ENCODE results near the gene CTNNA2. TPM values are rescaled to one million over a fixed set of nuclear protein-coding genes. Genes with fewer than 3 reads are reported as not detected.

The CTNNA2 gene
- total and polyA plus RNA-seq, 11 donors, result 0.20 to 0.81 TPM; not detected in 9

DNA sequence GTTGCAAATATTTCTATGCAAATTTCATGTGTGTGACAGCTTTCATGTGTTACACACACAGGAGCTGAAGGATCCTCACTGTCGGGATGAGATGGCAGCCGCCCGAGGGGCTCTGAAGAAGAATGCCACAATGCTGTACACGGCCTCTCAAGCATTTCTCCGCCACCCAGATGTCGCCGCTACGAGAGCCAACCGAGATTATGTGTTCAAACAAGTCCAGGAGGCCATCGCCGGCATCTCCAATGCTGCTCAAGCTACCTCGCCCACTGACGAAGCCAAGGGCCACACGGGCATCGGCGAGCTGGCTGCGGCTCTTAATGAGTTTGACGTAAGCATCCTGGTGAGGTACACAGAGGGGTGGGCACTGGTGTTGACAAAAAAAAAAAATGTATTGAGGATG is 361.2 kb downstream of the CTNNA2 start:
- no peak for ATAC-seq
- Histone ChIP-seq H3K9me3 (no peaks in the 10 kb centered on the region), H3K27me3 (no peaks in the 10 kb centered on the region), H3K27ac (no peak overlapping the region), H3K4me3 (no peak overlapping the region), H3K36me3 (no peaks in the 10 kb centered on the region), H3K4me1 (no peaks in the 10 kb centered on the region)
- intact Hi-C loops (cut with DNase I), result no loop called here
- TF ChIP-seq, protein P1, sequence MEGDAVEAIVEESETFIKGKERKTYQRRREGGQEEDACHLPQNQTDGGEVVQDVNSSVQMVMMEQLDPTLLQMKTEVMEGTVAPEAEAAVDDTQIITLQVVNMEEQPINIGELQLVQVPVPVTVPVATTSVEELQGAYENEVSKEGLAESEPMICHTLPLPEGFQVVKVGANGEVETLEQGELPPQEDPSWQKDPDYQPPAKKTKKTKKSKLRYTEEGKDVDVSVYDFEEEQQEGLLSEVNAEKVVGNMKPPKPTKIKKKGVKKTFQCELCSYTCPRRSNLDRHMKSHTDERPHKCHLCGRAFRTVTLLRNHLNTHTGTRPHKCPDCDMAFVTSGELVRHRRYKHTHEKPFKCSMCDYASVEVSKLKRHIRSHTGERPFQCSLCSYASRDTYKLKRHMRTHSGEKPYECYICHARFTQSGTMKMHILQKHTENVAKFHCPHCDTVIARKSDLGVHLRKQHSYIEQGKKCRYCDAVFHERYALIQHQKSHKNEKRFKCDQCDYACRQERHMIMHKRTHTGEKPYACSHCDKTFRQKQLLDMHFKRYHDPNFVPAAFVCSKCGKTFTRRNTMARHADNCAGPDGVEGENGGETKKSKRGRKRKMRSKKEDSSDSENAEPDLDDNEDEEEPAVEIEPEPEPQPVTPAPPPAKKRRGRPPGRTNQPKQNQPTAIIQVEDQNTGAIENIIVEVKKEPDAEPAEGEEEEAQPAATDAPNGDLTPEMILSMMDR (IDR thresholded peaks at IDR 0.05), result no peak
- no peak for TF ChIP-seq POLR2A (IDR thresholded peaks at IDR 0.05)
- WGBS, 4 donors, result 90 to 94% (median 91%) methylated on average over 18 of the region's 18 CpGs
- DNase-seq, result no peak

DNA sequence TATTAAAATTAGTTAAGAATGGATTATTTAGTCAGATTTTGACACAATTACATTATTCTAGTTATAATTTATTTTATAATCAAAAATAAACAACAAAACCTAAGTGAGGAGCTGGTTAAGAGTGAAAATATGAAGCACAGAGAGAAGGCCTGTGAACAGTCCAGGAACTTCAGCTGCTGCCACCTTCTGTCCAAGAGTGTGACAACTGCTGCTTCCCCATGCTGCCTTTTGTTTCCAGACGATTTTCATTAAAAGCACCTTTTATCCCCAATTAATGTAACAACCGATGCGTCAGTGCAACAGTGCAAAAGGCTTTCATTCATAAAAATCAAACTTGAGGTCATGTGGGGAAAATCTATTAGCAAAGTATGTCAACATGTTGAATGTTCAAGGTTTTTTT is 363.6 kb downstream of the CTNNA2 start:
- TF ChIP-seq, protein P1 (IDR thresholded peaks at IDR 0.05), result peak in 2 of 12 donors; percentile 18 to 27
- TF ChIP-seq POLR2A (IDR thresholded peaks at IDR 0.05), result no peak
- H3K36me3 ChIP-seq, result no peaks in the 10 kb centered on the region
- DNase-seq, result no peak
- H3K4me1 ChIP-seq, result no peaks in the 10 kb centered on the region
- ATAC-seq, result no peak
- no peaks in the 10 kb centered on the region for H3K9me3 ChIP-seq
- no peak overlapping the region for H3K27ac ChIP-seq
- WGBS, 4 donors, result 20 to 28% (median 22%) methylated on average over 3 of the region's 3 CpGs
- intact Hi-C loops (cut with DNase I), result no loop called here
- no peak overlapping the region for H3K4me3 ChIP-seq
- H3K27me3 ChIP-seq, result no peaks in the 10 kb centered on the region

DNA sequence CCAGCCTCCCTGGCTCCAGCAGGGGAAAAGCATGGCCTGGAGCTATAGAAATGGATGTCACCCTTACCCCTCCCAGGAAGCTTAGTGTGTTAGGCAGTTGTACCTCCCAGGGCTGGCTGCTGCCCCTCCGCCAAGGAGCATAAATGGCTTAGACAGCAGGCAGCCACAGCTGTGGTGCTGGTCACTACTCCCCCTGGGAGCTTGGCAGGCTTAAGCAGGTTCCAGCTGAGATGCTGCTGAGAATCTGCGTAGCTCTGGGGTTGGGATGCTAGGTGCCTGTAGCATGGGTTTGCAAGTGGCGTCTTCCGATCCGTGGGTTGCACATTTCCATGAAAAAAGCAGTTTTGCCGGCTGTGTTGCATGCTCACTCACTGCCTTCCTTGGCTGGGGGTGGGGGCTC is 369.7 kb downstream of the CTNNA2 start:
- Histone ChIP-seq H3K27me3 (peaks cover 0 to 11% (median 0%) of the 10 kb centered on the region in 9 donors), H3K36me3 (no peaks in the 10 kb centered on the region), H3K27ac (no peak overlapping the region), H3K9me3 (no peaks in the 10 kb centered on the region), H3K4me3 (no peak overlapping the region), H3K4me1 (no peaks in the 10 kb centered on the region)
- no peak for TF ChIP-seq POLR2A (IDR thresholded peaks at IDR 0.05)
- TF ChIP-seq, protein P1 (IDR thresholded peaks at IDR 0.05), result no peak
- DNase-seq (no peak), ATAC-seq (no peak)
- intact Hi-C loops (cut with DNase I), result no loop called here
- 74 to 100% (median 84%) methylated on average over 1 to 6 of the region's 6 CpGs for WGBS, 4 donors

DNA sequence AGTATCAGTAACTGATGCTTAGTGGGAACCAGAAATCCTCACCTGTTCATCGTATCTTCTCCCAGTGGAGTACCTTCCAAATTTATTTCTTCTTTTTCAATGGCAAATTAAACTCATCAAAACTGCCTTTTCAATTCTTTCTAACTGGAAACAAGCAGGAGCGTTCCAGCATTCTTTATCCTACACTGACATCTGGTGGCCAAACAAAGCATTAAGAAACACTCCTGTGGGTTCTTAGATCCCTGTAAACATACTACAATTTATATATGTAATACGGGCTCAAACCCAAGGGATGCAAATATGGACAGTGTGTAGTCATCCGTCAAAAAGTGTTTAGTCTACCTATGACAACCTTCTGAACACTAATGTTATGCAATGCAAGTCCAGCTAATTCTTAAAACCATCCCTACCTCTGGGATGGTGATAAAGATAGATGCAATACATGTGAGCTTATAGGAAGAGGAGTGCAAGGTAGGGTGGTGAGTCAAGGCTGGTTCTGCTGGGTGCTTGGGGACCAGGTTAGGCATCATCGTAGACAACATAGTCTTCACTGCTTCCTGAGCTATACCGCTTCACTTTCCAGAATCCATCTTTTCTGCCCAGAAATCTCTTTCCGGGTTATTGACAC is 375.0 kb downstream of the CTNNA2 start:
- H3K4me3 ChIP-seq, result no peak overlapping the region
- WGBS, 4 donors, result 31 to 33% (median 32%) methylated on average over 7 of the region's 7 CpGs
- peaks cover 0 to 19% (median 0%) of the 10 kb centered on the region in 9 donors for H3K27me3 ChIP-seq
- no peak overlapping the region for H3K27ac ChIP-seq
- no peaks in the 10 kb centered on the region for H3K4me1 ChIP-seq
- ATAC-seq (no peak), DNase-seq (peak in 1 of 5 donors; percentile 8)
- H3K9me3 ChIP-seq, result no peaks in the 10 kb centered on the region
- H3K36me3 ChIP-seq, result no peaks in the 10 kb centered on the region
- TF ChIP-seq POLR2A (IDR thresholded peaks at IDR 0.05), result no peak
- TF ChIP-seq, protein P1 (IDR thresholded peaks at IDR 0.05), result peak; percentile 29 to 75 (median 60)
- intact Hi-C loops (cut with DNase I), result no loop called here
